Activated gamma-delta T cell (primary cell): ENCODE data around the gene RTN1.
A peak's percentile ranks its signal among the peaks of the same experiment; 100 is the strongest.

Source experiments
- DNase-seq: peaks from one replicate; lab custom pipeline; 2025; lab: John Stamatoyannopoulos, UW

The RTN1 gene

GRCh38 chr14:59629444-59630287 lies 240.9 kb downstream of the RTN1 start:
- no peak for DNase-seq

GRCh38 chr14:59627011-59627520 lies 243.5 kb downstream of the RTN1 start:
- no peak for DNase-seq

GRCh38 chr14:59622631-59623030 lies 247.9 kb downstream of the RTN1 start:
- no peak for DNase-seq

DNA sequence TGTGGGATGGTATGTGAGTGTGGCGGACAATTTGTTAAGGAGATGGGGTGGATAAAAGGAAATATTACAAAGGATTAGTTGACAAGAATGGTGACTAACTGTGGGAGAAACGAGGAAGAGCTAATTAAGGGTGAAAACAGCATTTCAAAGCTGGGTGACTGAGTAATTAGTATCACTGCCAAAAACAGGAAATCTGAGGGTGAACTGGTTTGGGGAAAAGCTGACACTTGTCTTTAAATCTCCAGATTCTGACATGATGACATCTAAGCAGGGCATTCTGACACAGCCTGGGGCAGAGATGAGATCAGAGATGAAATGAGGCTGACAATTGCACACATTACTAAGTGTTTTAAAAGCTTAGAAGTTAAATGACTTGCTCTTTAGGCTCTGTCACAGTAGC lies 251.5 kb downstream of the RTN1 start:
- DNase-seq: no peak

- DNase-seq: no peak
Measured at GRCh38 chr14:59601056-59601455, 269.5 kb downstream of the RTN1 start.

- no peak for DNase-seq
Measured at GRCh38 chr14:59600211-59600945, 270.2 kb downstream of the RTN1 start.

DNA sequence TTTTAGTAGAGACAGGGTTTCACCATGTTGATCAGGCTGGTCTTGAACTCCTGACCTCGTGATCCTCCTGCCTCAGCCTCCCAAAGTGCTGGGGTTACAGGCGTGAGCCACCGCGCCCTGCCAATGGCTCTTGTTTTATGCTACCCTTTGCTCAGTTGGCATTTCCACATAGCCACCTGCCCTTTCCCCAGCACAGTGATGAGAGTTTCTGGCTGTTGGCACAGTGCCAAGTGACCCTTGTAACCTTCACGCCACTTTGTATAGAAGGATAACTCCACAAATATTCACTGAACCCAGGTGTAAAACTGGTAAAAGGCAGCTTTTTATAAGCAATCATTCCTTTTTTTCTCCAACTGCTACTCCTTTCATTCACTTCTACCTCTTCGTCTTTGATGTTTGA lies 275.5 kb downstream of the RTN1 start:
- DNase-seq: no peak

- no peak for DNase-seq
Measured at GRCh38 chr14:59591641-59592370, 278.8 kb downstream of the RTN1 start.

GRCh38 chr14:59588101-59588500 lies 282.5 kb downstream of the RTN1 start:
- no peak for DNase-seq

DNA sequence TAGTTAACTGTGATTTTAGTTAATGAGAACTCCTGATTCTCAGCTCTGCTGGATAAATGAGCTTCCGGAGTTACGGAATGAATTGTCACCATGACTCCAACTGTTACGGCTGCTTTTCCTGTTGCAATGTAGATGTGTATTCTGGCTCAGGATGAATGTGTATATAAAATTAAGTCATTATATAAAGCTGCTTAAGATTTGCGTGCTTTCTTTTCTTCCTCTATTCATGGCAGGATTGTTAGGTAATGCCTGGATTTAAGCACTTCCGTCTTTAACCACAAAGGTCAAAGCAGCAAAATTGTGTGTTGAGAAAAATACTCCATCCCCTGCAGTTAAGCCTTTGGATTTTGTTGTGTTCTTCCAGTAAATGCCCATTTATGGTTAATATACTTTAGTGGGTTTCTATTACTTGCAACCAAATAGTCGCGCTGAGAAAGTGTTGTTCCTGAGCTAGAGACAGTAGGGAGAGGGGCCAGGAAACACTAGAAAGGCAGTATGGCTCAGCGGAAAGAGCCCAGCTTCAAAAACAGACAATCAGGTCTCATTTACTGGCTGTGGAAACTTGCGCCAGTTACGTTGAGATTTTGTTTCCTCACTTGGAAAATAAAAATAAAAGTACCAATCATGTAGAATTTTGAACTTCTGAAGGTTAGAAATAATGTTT lies 284.6 kb downstream of the RTN1 start:
- DNase-seq: no peak

DNA sequence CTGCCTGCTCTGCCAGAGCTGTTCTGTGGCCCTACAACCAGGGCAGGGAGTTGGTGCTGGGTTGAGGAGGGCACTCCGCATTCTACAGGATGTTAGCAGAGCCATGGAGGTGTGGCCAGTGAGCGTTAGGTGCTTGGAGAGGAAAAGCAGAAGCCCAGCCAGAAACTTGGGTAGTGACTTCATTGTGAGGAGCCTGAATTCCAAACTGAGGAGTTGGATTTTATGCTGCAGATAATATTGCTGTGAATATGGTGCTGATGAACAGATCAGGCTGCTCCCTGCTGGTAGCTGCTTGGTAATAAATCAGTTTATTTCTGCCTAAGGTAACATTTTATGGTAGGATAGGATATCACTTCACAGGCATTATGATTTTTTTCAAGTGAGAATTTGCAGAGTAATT lies 286.8 kb downstream of the RTN1 start:
- no peak for DNase-seq

DNA sequence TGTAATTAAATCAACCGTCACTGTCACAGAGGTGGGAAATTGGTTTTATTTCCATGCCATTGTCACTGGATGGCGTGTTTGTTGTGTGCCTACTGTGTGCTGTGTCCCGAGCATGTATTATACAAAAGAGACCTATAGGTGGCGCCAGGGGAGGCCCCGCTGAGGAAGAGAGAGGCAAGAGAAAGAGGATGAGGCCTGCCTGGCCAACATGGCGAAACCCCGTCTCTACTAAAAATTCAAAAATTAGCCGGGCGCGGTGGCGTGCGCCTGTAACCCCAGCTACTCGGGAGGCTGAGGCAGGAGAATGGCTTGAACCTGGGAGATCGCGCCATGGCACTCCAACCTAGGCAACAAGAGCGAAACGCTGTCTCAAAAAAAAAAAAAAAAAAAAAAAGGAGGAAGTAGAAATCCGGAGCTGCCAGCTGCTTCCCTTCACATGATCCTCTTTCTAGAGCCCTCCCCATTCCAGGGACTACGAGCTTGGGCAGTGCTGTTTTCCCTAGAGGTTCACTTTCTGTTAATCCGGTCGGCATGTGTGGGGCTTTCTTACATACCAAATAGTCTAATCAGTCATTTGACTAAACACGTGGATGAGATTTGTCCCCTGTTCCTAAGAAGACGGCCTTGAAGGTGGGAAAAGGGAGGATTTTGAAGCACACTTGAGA lies 287.6 kb downstream of the RTN1 start:
- no peak for DNase-seq

- no peak for DNase-seq
Measured at GRCh38 chr14:59582161-59582560, 288.4 kb downstream of the RTN1 start.

DNA sequence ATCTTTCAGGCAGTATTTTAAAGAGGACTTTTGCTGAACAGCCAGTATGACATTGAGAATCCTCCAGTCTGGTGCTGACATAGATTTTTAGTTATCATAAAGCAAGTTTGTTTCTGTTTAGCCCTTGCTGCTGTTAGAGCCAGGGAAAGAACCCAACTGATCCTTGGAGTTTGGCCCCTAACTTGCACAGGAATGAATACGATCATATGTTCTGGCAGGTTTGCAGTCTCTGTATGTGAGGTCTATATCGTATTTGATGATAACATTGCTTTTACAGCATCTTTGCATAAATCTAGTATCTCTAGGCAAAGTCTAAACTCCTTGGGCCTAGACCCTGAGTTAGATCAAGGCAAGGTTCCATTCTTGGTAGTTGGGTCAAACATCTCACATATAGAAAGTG lies 289.7 kb downstream of the RTN1 start:
- no peak for DNase-seq

GRCh38 chr14:59576332-59577294 lies 294.0 kb downstream of the RTN1 start, which contains the start of gene CCDC175:
CCDC175 (minus strand) TSS chr14:59576812; CDS start chr14:59576775, 37 bp downstream.
- DNase-seq: peak; percentile 50

- DNase-seq: no peak
Measured at GRCh38 chr14:59570122-59570521, 300.5 kb downstream of the RTN1 start.

- no peak for DNase-seq
Measured at GRCh38 chr14:59566725-59567124, 303.9 kb downstream of the RTN1 start.

DNA sequence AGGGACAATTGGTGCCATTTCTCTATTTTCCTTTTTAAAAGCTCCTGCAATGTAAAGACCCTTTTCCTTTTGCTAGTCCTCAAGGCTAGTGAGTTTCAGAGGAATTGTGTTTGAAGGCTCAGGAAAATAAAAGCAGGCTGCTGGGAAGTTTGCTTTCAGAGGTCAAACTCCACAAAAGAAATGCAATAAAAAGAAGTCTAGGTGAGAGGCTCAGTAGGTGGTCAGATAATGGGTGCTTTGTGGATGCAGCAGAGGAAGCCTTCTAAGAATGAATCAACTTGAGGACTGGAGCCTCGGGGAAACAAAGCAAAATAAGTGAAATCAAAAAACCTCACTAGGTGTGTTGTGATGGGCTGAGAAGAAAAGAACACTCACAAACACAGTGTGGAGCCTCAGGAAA lies 304.3 kb downstream of the RTN1 start:
- DNase-seq: no peak

- DNase-seq: no peak
Measured at GRCh38 chr14:59565087-59565486, 305.5 kb downstream of the RTN1 start.

DNA sequence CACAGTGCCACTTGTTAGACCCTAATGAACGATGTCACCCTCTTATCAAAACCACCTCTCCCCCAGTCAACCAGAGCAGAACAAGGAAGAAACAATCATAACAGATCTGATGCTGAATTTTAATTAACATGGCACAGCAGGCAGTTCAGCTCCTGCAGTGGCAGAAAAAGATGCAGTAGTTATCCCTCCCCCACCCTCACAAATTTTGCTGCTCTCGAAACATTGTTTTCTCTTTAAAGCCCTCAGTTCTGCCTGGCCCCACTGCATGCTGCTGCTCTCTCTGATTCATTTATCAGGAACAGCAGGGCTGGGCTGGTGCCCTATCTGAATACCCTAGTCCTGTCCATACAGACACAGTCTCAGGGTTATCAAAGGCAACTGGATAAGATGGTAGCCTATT lies 306.2 kb downstream of the RTN1 start:
- no peak for DNase-seq
